Stimulated activated CD4-positive, alpha-beta T cell treated with anti-CD3 and anti-CD28 coated beads, Interleukin-4, amount 100 ng/mL, for 48 hours (primary cell): Measurements from ENCODE around the gene UNC5CL.

Source experiments
- DNase-seq, 2 donors: peaks; one replicate each; pipeline ENCODE4 v3.0.0-alpha.2; 2020; ENCODE audit warnings: low read depth in 2 of 2

UNC5CL gene, protein sequence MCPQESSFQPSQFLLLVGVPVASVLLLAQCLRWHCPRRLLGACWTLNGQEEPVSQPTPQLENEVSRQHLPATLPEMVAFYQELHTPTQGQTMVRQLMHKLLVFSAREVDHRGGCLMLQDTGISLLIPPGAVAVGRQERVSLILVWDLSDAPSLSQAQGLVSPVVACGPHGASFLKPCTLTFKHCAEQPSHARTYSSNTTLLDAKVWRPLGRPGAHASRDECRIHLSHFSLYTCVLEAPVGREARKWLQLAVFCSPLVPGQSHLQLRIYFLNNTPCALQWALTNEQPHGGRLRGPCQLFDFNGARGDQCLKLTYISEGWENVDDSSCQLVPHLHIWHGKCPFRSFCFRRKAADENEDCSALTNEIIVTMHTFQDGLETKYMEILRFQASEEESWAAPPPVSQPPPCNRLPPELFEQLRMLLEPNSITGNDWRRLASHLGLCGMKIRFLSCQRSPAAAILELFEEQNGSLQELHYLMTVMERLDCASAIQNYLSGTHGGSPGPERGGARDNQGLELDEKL

DNA sequence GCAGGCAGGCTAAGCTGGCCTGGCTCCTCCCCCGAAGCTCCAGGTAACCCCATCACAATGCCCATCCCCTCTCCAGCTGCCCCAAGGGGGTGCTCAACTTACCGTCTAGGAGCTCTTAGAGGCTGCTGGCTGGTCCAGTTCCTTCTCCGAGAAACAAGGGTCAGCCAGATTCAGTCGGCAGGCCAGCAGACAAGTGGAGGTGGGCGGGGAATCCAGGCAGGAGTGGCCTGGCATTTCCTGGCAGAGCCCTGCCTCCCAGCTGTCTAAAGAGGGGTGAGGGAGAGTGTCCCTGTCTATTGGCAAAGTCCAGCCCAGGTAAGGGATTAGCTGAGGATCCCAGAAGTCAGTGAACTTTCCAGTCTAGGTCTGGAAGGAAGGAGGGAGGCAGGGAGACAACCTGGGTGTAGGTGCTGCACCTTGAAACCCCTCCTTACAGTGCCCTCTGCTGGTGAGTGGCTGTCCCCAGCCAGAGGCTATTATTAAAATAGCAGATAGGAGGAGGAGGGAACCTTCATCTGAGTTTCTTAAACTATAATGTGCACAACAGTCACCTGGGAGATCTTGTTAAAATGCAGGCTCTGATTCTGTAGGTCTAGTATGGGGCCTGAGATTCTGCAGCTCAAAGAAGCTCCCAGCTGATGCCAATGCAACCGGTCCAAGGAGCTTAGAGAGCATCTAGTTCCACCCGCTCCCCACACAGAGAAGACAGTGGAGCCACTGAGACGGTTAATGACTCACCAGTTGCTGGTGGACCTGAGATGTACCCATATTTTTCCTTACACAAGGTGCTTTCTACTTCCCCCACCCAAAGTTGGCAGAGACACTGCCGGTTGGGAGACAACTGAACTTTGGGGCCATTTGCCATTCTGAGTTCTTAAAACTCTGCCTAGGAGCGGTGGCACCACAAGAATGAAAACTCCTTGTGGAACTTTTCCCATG is at the start of gene UNC5CL:
Gene UNC5CL (minus strand): TSS at position 162 of the 939 bp plus-strand sequence. CDS start 4,147 bp downstream, outside the sequence.
- DNase-seq, result peak; percentile 41 to 45

DNA sequence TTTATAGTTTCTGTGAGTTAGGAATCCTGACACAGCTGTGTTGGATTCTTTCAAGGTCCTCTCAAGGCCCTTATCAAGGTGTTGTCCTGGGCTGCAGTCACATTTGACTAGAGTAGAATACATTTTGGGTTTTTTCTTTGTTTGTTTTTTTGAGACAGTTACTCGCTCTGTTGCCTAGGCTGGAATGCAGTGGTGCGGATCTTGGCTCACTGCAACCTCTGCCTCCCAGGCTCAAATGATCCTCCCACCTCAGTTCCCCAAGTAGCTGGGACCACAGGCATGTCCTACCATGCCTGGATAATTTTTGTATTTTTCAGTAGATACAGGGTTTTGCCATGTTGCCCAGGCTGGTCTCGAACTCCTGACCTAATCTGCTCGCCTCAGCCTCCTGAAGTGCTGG is 49.4 kb upstream of the UNC5CL start:
- no peak for DNase-seq

DNA sequence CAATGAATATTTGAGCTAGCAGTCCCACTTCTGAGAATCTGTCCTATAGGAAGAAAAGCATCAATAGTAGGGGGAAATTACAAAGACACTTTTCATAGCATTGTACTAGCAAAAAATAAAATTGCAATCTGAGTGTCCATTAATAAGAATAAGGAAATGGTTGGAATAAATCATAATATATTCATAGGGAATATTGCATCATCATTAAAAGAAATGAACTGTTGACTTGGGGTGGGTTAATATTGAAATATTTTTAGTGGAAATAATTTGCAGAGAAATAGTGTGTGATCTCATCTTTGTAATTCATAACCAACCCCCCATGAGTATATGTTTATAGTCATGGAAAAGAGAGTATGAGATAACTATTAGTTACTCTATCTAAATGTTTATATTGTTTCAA is 46.2 kb upstream of the UNC5CL start:
- no peak for DNase-seq

DNA sequence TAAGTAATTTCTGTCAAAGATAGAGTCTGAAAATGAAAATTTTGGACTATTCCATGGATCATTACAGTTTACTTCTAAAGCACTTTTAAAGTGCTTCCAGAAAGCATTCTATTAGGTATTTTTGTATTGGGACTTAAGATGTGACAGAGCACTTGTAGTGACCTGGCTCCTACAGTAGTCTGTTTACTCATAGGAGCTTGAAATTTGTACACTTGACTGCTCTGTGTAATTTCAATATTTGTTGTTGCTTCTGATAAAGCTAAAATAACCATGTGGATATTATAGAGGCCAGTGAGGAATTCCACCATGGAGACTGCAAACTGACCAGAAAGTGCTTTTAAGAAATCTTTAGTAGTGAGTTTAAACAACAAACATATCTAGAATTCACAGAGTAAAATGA is 44.1 kb upstream of the UNC5CL start:
- no peak for DNase-seq

DNA sequence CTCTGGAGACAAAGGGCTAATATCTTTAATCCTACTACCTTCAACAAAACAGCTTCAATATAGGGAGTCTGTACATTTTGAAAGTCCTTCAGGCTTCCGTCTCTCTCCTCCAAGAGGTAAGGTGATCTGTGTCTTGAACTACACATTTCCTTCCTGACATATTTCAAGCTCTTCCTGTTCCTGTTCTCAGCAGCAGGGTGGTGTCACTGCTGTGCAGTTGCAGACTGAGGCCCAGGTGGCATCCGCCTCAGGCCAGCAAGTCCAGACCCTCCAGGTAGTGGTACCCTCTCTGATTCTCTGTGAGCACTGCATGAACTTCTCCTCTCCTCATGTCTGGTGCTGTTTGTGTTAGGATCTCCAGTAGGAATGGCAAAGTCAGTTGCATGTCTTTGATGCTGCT is 41.6 kb upstream of the UNC5CL start:
- no peak for DNase-seq

DNA sequence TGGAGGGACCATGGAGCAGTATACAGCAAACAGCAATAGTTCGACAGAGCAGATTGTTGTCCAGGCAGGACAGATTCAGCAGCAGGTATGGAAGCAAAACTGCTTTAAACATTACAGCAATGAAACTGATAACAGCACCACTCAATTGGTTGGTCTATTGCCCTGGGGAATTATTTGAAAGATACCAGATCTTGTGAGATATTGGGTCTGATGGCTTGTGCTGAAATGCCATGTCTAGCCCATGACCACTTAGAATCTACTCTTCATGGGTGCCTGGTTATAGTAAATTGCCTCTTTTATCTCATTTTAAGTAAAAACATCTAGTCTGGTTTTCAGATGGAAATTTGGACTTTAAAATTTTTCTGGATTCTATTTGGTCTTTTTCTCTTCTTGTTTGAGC is 40.1 kb upstream of the UNC5CL start:
- no peak for DNase-seq

DNA sequence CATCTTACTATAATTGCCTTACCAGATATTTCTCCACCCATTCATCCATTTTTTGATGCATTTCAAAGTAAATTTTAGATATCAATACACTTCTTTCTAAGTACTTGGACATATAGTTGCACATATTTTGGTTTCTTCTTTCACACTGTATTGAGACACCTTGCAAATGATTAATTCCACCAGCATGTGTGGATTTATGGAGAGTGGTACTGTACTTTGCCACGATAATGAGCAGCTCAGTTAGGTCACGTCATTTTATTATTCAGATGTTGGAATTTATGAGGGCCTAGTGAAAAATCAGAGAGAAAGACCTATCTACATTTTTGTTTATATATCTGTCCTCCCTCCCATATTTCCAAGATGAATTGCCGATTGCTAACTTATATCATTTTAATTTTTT is 39.1 kb upstream of the UNC5CL start:
- DNase-seq, result no peak

DNA sequence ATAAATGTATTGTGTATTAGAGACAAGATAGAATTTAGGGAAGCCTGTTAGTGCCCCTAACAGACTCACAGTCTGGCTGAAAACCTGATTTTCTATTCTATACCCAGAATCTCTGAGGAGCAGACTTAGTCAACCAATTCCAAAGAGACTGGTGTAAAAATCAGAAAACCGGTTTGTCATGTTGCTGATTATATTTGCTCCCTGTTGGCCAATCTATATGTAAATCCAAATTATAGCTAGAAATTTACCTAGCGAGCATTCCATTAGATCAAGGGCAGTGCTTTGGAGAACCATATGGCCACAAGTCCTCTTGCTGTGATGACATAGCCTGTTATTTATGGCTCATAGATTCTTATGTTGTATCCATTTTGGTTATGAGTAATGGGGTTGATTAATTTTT is 38.5 kb upstream of the UNC5CL start:
- no peak for DNase-seq

DNA sequence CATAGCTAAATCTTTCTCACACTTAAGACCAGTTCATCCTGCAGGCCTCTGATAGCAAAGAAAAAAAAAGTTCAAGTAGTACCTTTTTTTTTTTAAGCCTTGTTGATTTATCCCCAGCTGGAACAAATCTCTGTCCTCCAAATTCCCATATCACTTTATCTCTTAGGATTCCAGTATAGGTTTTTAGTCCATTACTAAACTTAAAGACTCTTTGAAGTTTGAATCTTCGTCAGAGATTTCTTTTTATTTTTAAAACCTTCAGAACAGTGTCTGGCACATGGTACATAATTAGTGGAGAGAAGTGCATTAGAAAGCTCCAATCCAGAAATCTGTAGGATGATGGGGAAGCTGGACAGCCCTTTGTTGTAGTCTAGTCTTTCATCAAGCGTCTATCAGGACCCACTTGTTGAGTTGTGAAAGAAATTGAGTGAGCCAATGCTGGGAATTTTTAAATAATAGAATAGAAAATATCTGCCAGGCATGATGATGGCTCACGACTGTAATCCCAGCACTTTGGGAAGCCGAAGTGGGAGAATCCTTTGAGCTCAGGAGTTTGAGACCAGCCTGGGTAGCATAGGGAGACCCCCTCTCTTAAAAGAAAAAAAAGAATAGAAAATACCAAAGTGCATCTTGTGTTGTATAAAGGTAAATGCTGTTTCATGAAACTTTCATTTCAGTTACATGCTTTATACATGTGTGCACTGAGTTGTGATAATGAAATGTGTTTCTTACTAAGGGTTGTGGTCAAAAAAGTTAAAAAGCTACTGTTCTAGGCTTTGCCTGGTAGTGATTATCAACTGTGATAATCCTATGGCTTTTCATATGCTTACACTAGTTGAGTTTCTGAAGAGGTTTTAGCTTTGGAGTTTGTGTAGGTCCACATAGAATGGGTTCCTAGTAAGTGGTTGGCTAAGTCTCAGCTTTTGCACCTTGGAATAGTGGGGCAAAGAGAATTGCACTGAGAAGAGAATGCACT is 36.9 kb upstream of the UNC5CL start:
- no peak for DNase-seq

DNA sequence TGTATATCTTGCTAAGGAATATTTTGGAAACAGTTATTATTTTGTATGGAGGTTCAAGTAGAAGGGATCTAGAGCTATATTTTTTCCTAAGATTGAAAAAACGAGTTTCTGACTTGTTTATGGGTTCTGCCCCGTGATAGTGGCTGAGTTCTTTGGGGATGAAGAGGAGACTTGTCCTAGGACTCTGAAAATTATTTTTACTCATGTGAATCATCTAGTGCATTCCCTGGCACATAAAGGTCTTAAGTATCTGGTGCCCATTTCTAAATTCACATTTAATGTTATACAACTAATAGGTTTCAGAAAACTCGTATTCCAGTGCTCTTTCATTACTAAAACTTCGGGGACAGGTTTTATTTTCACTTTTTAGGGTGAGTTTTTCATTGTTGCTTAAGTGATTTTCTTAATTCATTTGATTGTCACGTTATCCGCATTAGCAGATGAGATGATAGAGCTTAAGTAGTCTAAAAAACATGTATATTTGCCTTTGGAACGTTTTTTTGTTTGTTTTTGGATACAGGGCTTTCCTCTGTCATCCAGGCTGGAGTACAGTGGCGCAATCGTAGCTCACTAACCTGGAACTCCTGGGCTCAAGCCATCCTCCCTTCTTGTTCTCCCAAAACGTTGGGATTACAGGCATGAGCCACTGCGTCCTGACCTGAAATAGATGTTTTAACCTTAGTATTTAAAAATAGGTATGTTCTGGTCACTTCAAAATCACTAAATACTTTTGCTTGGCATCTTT is 35.8 kb upstream of the UNC5CL start:
- DNase-seq, result no peak

DNA sequence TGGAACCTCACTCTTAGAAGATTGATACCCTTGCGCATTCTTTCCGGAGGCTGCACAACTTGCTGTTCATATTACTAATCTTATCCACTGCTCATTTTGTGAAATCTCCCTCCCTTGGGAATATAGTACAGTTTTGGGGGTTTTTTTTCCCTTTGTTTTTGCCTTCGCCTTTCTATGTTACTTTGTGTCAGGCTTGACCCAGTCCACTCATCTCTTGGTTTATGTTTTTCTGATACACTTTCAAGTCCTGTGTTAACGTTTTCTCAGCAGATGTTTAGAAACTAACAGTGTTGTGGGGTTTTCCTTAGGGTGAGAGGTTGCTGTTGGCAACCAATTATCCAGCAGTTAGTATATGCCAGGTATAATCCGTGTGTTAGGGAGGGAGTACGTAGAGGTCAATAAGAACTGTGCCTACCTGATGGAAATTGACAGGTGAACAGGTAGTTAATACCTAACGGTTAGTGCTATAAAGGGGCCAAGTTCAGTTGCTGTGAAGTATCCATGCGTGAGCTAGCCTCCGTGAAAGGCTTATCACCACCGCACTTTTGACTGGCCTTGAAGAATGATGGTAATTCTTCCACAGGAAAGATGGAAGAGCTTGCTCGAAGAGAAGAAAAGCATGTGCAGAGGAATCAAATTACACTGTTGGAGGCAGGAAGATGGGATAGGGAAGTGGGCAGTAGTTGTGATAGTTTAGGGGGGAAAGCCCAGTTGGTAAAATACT is 35.1 kb upstream of the UNC5CL start:
- DNase-seq, result no peak

DNA sequence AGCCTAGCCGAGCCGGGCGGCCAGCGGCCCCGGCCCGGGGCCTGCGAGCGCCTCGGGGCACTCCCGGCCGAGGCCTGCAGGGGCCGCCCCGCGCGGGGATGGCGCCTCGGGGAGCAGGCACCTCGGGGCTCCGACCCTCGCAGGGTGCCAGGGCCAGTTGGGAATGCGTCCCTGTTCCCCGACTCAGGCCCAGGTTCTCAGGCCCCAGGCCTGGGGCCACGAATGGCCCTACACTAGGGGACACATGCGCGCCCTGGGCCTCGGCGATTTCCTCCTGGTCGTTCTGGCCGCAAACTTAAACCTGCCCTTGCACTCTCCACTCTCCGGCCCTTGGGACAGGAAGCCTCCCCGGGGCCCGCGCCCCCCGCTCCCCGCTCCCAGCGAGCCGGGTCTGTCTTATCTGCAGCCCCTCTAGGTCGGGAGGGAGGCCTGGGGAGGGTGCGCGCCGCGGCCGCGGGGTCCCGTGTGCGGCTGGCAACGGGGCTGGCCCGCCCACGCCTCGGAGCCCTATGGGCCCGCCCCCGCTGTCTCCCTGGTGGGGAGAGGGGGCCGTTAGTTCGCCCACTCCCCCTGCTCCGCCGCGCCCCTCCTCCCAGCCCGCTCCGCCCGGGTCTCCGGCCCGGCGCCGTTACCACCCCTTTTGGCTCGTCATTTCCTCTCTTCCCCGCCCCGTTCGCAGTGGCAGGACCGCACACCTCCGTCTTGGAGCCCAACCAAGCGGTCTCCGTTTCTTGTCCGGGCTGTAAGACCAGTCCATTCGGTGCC is 34.4 kb upstream of the UNC5CL start:
- DNase-seq, result peak; percentile 70 to 78

DNA sequence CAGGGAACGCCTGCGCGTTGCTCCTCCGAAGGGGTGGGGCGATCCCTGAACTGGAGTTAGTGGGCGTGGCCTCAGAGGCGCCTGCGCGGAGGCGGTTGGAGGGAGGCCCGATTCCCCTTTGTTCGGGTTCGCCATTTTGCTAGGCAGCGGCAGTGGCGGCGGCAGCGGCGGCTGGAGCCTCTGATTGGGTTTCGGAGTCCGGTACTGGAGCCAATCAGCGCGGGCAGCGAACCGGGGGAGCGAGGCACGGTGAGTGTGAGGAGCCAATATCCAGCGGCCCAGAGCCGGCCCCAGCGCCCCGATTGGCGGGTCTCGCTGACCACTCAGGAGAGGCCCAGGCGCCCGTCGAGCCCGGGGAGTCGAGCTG is 33.8 kb upstream of the UNC5CL start, which contains the start of gene NFYA:
Gene NFYA (plus strand): TSS at position 139 of the 367 bp plus-strand sequence. CDS start 6,116 bp downstream, outside the sequence.
- DNase-seq, result peak in 1 of 2 donors; percentile 99

DNA sequence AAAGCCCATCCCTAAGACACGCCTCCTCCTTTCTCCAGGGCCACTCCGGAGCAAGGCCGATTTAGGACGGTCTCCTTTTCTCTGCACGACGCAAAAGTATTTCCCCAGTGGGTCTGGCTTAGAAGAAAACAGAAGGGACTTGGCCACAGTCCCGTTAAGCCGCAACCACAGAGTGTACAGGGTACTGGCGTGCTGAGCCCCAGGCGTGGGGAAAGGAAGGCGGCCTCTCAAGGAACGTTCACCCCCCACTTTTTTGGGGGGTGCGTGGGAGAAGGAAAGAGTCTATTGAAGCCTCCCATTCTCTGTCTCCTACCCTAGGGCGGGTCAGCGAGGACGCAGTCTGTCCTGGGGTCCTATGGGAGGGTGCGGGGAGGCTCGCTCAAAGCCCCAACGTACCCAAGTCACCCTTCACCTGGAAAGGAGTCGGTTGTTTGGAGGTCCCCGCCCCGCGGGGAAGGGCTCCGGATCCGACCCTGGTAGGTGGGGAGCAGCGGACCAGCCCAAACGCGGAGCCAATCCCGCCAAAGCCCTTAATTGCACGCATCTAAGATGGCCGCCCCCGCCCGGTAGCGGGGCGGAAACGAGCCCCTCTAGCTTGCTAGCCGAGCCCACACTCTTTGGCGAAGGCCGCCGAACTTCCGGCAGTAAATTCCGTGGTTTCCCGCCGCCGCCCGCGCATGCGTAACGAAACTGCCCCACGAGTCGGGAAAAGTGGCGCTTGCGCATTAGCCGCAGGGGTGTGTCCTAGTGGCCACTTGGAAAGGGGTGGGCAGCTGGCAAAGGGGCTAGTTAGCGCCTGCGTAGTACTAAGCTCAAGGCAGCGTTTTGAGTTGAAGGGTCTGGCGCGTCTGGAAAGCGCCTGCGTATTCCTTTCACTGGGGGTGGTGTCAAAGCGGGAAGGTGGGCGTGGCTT is 33.2 kb upstream of the UNC5CL start, which contains the start of gene OARD1:
Gene OARD1 (minus strand): TSS at position 434 of the 913 bp plus-strand sequence. CDS start 722 bp downstream, outside the sequence.
- peak; percentile 98 to 99 for DNase-seq

DNA sequence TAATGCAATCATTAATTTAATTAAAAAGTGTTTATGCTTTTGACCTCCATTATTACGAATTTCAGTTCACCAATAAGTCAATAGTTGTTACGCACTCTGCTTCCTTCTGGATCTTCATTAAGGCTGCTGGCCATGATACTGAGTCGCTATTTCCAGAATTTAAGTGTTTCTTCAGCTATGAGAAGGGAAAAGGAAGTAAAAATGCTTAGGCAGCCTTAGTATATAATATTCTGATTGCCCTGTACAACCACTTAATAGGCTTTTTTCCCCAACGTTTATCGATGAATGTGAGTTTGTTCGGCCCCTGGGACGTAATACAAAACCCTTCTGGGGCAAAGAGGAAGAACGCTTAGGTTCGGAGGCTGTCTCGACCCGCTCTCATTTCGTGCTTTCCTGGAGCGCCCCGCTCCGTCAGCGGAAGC is 32.5 kb upstream of the UNC5CL start:
- no peak for DNase-seq

DNA sequence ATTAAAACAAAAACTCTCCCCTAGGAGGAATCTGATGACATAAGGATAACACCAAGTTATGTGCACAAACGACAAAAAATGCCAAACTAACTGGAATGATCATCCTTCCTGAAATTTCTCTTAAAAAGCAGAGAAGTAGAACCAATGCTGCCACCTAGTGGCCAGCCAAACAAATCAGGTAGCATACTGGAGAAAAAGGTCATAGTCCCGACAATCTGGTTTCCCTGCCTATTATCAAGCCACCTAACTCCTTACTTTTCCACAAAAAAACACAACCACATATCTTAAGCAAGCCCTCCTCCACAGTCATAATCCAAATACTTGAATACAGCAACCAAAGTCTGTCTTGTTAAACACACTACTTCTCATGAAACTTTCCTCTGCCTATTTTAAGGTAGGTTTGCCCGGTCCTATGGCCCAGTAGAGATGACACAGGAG is 27.9 kb upstream of the UNC5CL start:
- DNase-seq, result peak; percentile 38 to 47

DNA sequence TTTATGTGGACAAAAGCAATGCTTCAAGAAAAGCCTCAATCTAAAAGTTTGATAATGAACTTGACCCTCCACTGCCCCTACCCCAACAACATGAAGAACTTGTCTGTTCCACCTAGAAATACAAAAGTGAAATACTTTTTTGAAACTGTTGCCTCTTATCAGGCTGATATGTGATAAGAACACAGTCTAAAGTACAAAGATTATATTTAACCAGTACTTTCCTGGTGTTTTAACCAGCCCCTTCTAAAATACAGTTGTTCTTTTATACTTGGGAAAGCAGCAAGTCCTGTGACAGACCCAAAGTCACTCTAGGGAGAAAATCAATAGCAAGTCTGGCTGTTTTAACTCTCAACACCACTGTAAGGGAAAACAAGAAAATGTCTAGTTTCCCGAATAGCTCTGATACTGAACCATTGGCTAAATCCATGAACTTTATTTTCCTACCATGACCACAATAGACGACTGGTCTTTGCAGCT is 26.6 kb upstream of the UNC5CL start:
- DNase-seq, result no peak

DNA sequence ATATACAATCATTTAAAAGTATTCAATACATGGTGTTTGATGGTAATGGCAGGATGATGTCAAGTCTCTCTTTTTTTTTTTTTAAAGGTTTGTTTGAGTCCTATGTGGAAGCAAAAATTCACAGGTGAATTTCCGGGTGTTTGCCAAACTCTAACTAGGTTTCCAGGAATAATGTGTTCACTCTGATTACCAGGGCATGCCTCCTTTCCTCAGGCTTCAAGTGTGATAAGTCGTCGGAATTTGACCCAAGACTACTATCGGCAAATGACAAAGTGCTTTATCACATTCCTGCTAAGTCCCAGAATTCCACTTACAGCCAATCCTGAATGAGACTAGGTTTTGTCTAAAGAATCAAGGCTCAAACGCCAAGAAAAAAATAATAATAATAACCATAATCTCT is 25.8 kb upstream of the UNC5CL start:
- DNase-seq, result no peak
